Measurements from ENCODE around the gene GLRX3.

GRCh38 chr10:130201043-130201380, 64.8 kb downstream of the GLRX3 start:
- TF ChIP-seq CTCF (IDR thresholded peaks at IDR 0.05; ENCODE audit: insufficient read depth, low read length, poor library complexity, severe bottlenecking): no peak
- TF ChIP-seq EZH2phosphoT487 (conservative IDR thresholded peaks at IDR 0.05; ENCODE audit: low read length): no peak
